K562 (cell line): ENCODE results near the gene LRRC30. TPM values are rescaled to one million over a fixed set of nuclear protein-coding genes. Genes with fewer than 3 reads are reported as not detected.

ENCODE experiments used
- ATAC-seq: fragments of 200-7000 bp; cut with Tn5 transposase; 3 replicates; pipeline ENCODE4 v1.9.1; 2020; ENCODE audit warnings: moderate library complexity
- BruUV-seq: library from RNA; stranded (reverse); fragments of 400-500 nt; replicated peaks from 2 replicates; lab custom pipeline; 2021; lab: Mats Ljungman, UMichigan
- CTCF ChIA-PET: fragments of 300-600 bp; formaldehyde crosslinking; extraction: SDS; loops from one replicate; lab custom pipeline; 2021; ENCODE audit warnings: low intra/inter-chr PET ratio; lab: Yijun Ruan, JAX
- POLR2A ChIA-PET: fragments of 300-600, 350-650 bp; sonication (Branson Sonifier 250); formaldehyde crosslinking; extraction: SDS; loops from one replicate; lab custom pipeline; 2021; ENCODE audit warnings: antibody characterized with exemption, inconsistent platforms; lab: Yijun Ruan, JAX
- DNase-seq, 4 experiments: peaks; one replicate each; pipeline versions ENCODE4 v3.0.0 to v3.0.0-alpha.2; 2011 to 2018; ENCODE audit warnings: low spot score in 3 of 4, mixed read lengths in 3 of 4; ENCODE audit errors: extremely low read depth in 1 of 4
- FAIRE-seq: peaks from 2 replicates; lab custom pipeline; 2011; peaks lifted over from hg19 to GRCh38; lab: Jason Lieb, UNC
- H2AFZ ChIP-seq: 2 replicates; pipeline ENCODE4 v1.6.0; 2011; ENCODE audit warnings: low read depth, low read length, control low read depth, inconsistent platforms
- H3K27ac ChIP-seq: fragments of 200-600 bp; 3 replicates; pipeline ENCODE4 v1.8.0; 2011; ENCODE audit warnings: low read depth, mild to moderate bottlenecking, control low read depth, inconsistent platforms, low read length, moderate library complexity, mixed read lengths; ENCODE audit errors: extremely low read depth
- H3K27me3 ChIP-seq, 2 experiments: fragments of 300-600 bp in 1 of 2; 2 replicates in 1 of 2; 3 replicates in 1 of 2; pipeline versions ENCODE4 v1.6.0 to v1.8.0; 2011; ENCODE audit warnings: inconsistent platforms in 2 of 2, low read length in 2 of 2, mild to moderate bottlenecking in 1 of 2, mixed read lengths in 1 of 2, moderate library complexity in 1 of 2; ENCODE audit not compliant: control insufficient read depth in 2 of 2, insufficient read depth in 2 of 2
- H3K36me3 ChIP-seq: fragments of 300-600 bp; 3 replicates; pipeline ENCODE4 v1.8.0; 2011; ENCODE audit warnings: mild to moderate bottlenecking, low read length, inconsistent platforms; ENCODE audit not compliant: control insufficient read depth, insufficient read depth
- H3K4me1 ChIP-seq, 2 experiments: fragments of 200-600 bp in 1 of 2; replicated peaks in 1 of 2; 2 replicates in 1 of 2; 3 replicates in 1 of 2; pipeline versions ENCODE4 v1.5.1 to v1.8.0; 2011; ENCODE audit warnings: inconsistent platforms in 2 of 2, low read length in 2 of 2, mild to moderate bottlenecking in 1 of 2, mixed read lengths in 1 of 2, moderate library complexity in 1 of 2; ENCODE audit not compliant: control insufficient read depth in 2 of 2, insufficient read depth in 2 of 2
- H3K4me2 ChIP-seq: 2 replicates; pipeline ENCODE4 v1.6.1; 2011; ENCODE audit warnings: low read length, control low read depth, inconsistent platforms, mixed read lengths; ENCODE audit not compliant: insufficient read depth
- H3K4me3 ChIP-seq: fragments of 200-600 bp; sonication (generic), shearing (Covaris generic); 2 replicates; pipeline ENCODE4 v1.5.1; 2016; ENCODE audit warnings: control low read depth, inconsistent platforms
- H3K79me2 ChIP-seq: fragments of 200-600 bp; 3 replicates; pipeline ENCODE4 v1.8.0; 2011; ENCODE audit warnings: low read length, inconsistent platforms; ENCODE audit not compliant: control insufficient read depth, insufficient read depth
- H3K9ac ChIP-seq, 2 experiments: 2 replicates each; pipeline versions ENCODE4 v1.6.0 to v1.6.1; 2011; ENCODE audit warnings: low read depth in 2 of 2, low read length in 2 of 2, control low read depth in 1 of 2, inconsistent platforms in 1 of 2, mild to moderate bottlenecking in 1 of 2, mixed read lengths in 1 of 2; ENCODE audit not compliant: insufficient read depth in 1 of 2
- H3K9me1 ChIP-seq: one replicate; pipeline ENCODE4 v1.6.0; 2011; ENCODE audit warnings: inconsistent platforms, mild to moderate bottlenecking, low read length, moderate library complexity; ENCODE audit not compliant: control insufficient read depth, insufficient read depth
- H3K9me3 ChIP-seq: replicated peaks from 2 replicates; pipeline ENCODE4 v1.5.1; 2011; ENCODE audit warnings: low read depth, low read length, inconsistent platforms; ENCODE audit not compliant: control insufficient read depth, insufficient read depth
- H4K20me1 ChIP-seq: replicated peaks from 2 replicates; pipeline ENCODE4 v1.6.1; 2011; ENCODE audit warnings: low read length, inconsistent platforms, mixed read lengths; ENCODE audit not compliant: control insufficient read depth, insufficient read depth
- BRF1 ChIP-seq: IDR thresholded peaks from 3 replicates; pipeline ENCODE4 v1.6.1; 2011; ENCODE audit warnings: borderline replicate concordance, mild to moderate bottlenecking; ENCODE audit not compliant: insufficient read length; ENCODE audit errors: extremely low read depth
- CHD1 ChIP-seq: fragments of 200-600 bp; sonication (generic); IDR thresholded peaks from one replicate; pipeline ENCODE4 v1.6.1; 2012; ENCODE audit warnings: mild to moderate bottlenecking, moderate library complexity, low read length, inconsistent platforms
- HDAC2 ChIP-seq: fragments of 450-650 bp; IDR thresholded peaks from 2 replicates; pipeline ENCODE4 v1.6.1; 2016; ENCODE audit warnings: mild to moderate bottlenecking
- HIVEP1 ChIP-seq: fragments of 250-450 bp; sonication (Bioruptor Pico); IDR thresholded peaks from 2 replicates; pipeline ENCODE4 v1.4.0; 2020; ENCODE audit warnings: mild to moderate bottlenecking
- KDM2B ChIP-seq: fragments of 250-450 bp; sonication (Bioruptor Pico); IDR thresholded peaks from 2 replicates; pipeline ENCODE4 v1.8.0; 2021; ENCODE audit warnings: mild to moderate bottlenecking, moderate library complexity
- KHSRP ChIP-seq: fragments of 450-650 bp; IDR thresholded peaks from 2 replicates; pipeline ENCODE4 v1.6.1; 2017
- LARP7 ChIP-seq: fragments of 450-650 bp; IDR thresholded peaks from 2 replicates; pipeline ENCODE4 v1.6.1; 2016
- MCM5 ChIP-seq: fragments of 450-650 bp; IDR thresholded peaks from 2 replicates; pipeline ENCODE4 v1.6.1; 2016; ENCODE audit warnings: low read depth
- MEF2A ChIP-seq: IDR thresholded peaks from 2 replicates; pipeline ENCODE4 v1.6.1; 2011; ENCODE audit warnings: low read depth, mild to moderate bottlenecking, low read length, moderate library complexity; ENCODE audit not compliant: control insufficient read depth
- MTA3 ChIP-seq: fragments of 450-650 bp; formaldehyde crosslinking; IDR thresholded peaks from 2 replicates; pipeline ENCODE4 v1.6.1; 2017; ENCODE audit warnings: mild to moderate bottlenecking, borderline replicate concordance
- NEUROD1 ChIP-seq: fragments of 150-350 bp; IDR thresholded peaks from 2 replicates; pipeline ENCODE4 v1.6.1; 2014; ENCODE audit warnings: borderline replicate concordance, low read length, low read depth; ENCODE audit not compliant: partially characterized antibody
- POLR2A ChIP-seq: fragments of 450-650 bp; conservative IDR thresholded peaks from 2 replicates; pipeline ENCODE4 v1.6.1; 2016
- PTBP1 ChIP-seq: fragments of 200-400 bp; formaldehyde crosslinking; IDR thresholded peaks from 2 replicates; pipeline ENCODE4 v1.6.1; 2017; ENCODE audit warnings: low read depth, low read length
- ZNF436 ChIP-seq: fragments of 250-450, 450-650 bp; sonication (Bioruptor Pico); formaldehyde crosslinking; IDR thresholded peaks from 2 replicates; pipeline ENCODE4 v1.7.0; 2020; ENCODE audit warnings: mild to moderate bottlenecking
- WGBS: fragments of 100-300 bp; shearing (Covaris generic); methylation state at CpG from one replicate; pipeline ENCODE4 v1.1.6; 2016; ENCODE audit warnings: low coverage, mixed read lengths; ENCODE audit not compliant: insufficient coverage; ENCODE audit errors: missing lambda C conversion rate; 5-methylcytosine and 5-hydroxymethylcytosine counted together
- in situ Hi-C: fragments of 300-500 bp; cut with MboI; formaldehyde crosslinking; loops from 4 replicates; pipeline ENCODE4 v1.15.0; 2018; ENCODE audit warnings: inconsistent platforms, mixed read lengths
- intact Hi-C: fragments of 100-400 bp; cut with micrococcal nuclease; formaldehyde crosslinking; loops from 2 replicates; pipeline ENCODE4 v1.14.2; 2022
- polyA plus RNA-seq, 8 experiments: library from polyadenylated mRNA; depleted of rRNA in 4 of 8; stranded (reverse) in 5 of 8; unstranded in 3 of 8; fragments of >200 nt; fragmentation: Nextera tagmentation in 2 of 8; fragmentation: Illumina TruSeq in 1 of 8; extraction: Ambion mirVana in 2 of 8; extraction: Trizol in 1 of 8; gene quantifications; 2 replicates each; pipeline versions ENCODE4 v1.2.1 to v1.2.3, GENCODE V29; 2011 to 2014; ENCODE audit warnings: inconsistent platforms in 1 of 8, missing spikeins in 1 of 8
- total RNA-seq, 7 experiments: library from RNA; depleted of rRNA in 6 of 7; stranded (reverse); fragments of >200 nt in 6 of 7; fragmentation: Illumina TruSeq in 2 of 7; extraction: Trizol in 2 of 7; gene quantifications; 2 replicates each; pipeline versions ENCODE4 v1.2.1 to v1.2.3, GENCODE V29; 2011 to 2021; ENCODE audit warnings: low replicate concordance in 1 of 7

LRRC30 gene
- total and polyA plus RNA-seq, 9 of the 15 experiments (the other 6 are each of a cell fraction or from before 2014, with no cell fraction given) = not detected

- Histone ChIP-seq H2AFZ (no peak overlapping the region), H4K20me1 (no peaks in the 10 kb centered on the region), H3K4me2 (no peak overlapping the region), H3K27me3 (peaks cover 9 to 28% of the 10 kb centered on the region in 2 experiments; a peak in 4 of 5 replicates), H3K4me3 (no peak overlapping the region), H3K4me1 (no peaks in the 10 kb centered on the region), H3K27ac (no peak overlapping the region), H3K79me2 (no peaks in the 10 kb centered on the region), H3K9ac (no peak overlapping the region), H3K9me3 (no peaks in the 10 kb centered on the region), H3K9me1 (no peaks in the 10 kb centered on the region), H3K36me3 (no peaks in the 10 kb centered on the region)
- ATAC-seq = no peak
- TF ChIP-seq CHD1 (no peak), HIVEP1 (no peak), NEUROD1 (no peak), BRF1 (no peak), HDAC2 (no peak), POLR2A (no peak), ZNF436 (CRISPR knock-in tag) (no peak), LARP7 (no peak)
- FAIRE-seq = no peak
- intact Hi-C loops = no loop called here
- in situ Hi-C loops = no loop called here
- WGBS = 0% methylated on average over 6 of the region's 6 CpGs
- ChIA-PET CTCF (interaction anchor here (0.6 kb wide), 1 partner anchor 487 kb away, joined by 4 read pairs; no protein-coding TSS in a partner anchor), POLR2A (interaction anchor here (1.0 to 1.9 kb wide), 2 partner anchors 10 to 16 kb away, joined by 3 to 5 read pairs; no protein-coding TSS in a partner anchor)
- no peak for DNase-seq
- BruUV-seq = no TSS peak
Measured at GRCh38 chr18:7234091-7234490, 3.2 kb downstream of the LRRC30 start.

DNA sequence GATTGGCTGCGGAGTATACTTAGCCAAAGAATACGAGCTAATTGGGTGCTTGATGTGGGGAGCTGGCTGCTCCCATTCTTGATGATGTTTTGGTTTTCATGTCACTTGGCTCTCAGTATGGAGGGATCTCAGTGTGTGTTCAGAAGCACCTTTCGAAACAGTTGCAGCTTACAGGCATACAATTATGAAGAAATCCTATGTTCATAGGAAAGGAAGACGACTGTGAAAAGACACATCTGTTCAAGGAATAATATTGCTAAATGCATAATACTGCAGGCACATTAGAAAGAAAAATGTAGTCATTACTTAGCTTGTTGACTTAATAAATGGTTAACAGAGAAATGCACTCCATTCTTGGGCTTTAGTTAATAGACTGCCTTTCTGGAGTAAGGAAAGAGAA, 4.1 kb downstream of the LRRC30 start:
- intact Hi-C loops = no loop called here
- Histone ChIP-seq H2AFZ (no peak overlapping the region), H3K9ac (no peak overlapping the region), H3K27me3 (peaks cover 7 to 24% of the 10 kb centered on the region in 2 experiments; a peak in 3 of 5 replicates), H3K4me2 (no peak overlapping the region), H3K4me1 (no peaks in the 10 kb centered on the region), H3K79me2 (no peaks in the 10 kb centered on the region), H3K9me1 (no peaks in the 10 kb centered on the region), H3K36me3 (no peaks in the 10 kb centered on the region), H3K27ac (no peak overlapping the region), H4K20me1 (no peaks in the 10 kb centered on the region), H3K4me3 (no peak overlapping the region), H3K9me3 (no peaks in the 10 kb centered on the region)
- no TSS peak for BruUV-seq
- no peak for ATAC-seq
- DNase-seq = no peak
- POLR2A ChIA-PET = interaction anchor here (1.0 to 1.9 kb wide), 2 partner anchors 11 to 15 kb away, joined by 3 to 5 read pairs; no protein-coding TSS in a partner anchor
- in situ Hi-C loops = no loop called here
- WGBS = 5% methylated on average over 4 of the region's 4 CpGs
- CTCF ChIA-PET = no interaction called here
- no peak for TF ChIP-seq MCM5
- TF ChIP-seq KHSRP = no peak
- no peak for TF ChIP-seq PTBP1
- no peak for TF ChIP-seq MTA3
- TF ChIP-seq MEF2A = no peak
- TF ChIP-seq KDM2B (CRISPR knock-in tag) = no peak
- FAIRE-seq = no peak
